ENCODE data around the gene CRTAP.
"Not testable (repeated sequence)": the region's sequence is repeated elsewhere in the genome, so short reads cannot be mapped to it uniquely, and the experiment has no call there.

Gene CRTAP

GRCh38 chr3:33139996-33140395 lies 26.2 kb downstream of the CRTAP start:
- no peak for DNase-seq

DNA sequence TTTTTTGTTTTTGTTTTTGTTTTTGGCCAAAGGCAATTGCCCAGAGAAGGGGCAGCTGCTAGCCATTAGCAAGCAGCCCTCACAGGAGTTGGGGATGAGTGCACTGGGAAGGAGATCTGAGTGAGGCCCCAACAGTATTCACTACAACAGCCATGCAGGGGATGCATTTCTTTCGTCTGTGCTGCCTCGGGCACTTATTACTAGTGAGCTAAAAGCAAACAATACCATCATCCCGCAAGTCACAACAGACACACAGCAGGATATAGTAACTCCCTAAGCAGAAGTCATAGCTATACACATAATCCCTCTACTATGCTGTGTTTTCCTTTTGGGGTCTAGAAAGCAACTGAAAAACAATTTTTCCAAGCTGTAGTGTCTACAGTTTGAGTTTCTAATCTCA lies 27.2 kb downstream of the CRTAP start:
- no peak for DNase-seq

- peak in 1 of 56 donors; percentile 4 for DNase-seq
Measured at GRCh38 chr3:33144433-33144832, 30.6 kb downstream of the CRTAP start.

DNA sequence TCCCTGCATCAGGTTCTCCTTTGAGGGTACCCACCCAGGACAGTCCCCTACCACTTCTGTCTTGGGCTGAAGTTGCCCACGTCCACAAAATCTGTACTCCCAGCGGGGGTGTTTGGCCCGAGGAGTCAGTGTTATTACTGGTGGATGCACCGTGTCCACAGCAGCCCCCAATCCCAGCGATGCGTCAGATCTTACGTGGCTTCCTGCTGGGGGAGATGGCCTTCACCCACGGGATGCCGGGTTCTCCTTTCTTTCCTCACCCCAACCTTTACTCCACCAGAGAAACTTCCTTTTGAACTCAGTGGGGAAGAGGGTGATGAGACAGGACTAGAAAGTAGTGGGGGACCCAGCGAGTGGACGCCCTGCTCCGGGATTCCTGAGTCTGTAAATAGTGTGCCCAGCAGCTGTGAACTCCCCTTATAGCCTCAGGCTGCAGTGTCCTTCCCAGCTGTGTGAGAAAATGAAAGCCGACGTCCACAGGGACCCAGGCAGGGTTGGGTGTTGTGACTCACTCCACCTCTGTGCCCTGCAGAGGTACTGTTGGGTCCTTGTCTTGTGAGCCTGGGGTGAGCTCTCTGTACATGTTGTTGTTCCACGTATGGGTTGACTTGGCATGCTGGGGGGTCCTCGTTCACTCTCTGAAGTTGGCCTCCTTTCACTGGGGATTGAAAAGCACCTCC lies 31.5 kb downstream of the CRTAP start:
- DNase-seq = no peak

DNA sequence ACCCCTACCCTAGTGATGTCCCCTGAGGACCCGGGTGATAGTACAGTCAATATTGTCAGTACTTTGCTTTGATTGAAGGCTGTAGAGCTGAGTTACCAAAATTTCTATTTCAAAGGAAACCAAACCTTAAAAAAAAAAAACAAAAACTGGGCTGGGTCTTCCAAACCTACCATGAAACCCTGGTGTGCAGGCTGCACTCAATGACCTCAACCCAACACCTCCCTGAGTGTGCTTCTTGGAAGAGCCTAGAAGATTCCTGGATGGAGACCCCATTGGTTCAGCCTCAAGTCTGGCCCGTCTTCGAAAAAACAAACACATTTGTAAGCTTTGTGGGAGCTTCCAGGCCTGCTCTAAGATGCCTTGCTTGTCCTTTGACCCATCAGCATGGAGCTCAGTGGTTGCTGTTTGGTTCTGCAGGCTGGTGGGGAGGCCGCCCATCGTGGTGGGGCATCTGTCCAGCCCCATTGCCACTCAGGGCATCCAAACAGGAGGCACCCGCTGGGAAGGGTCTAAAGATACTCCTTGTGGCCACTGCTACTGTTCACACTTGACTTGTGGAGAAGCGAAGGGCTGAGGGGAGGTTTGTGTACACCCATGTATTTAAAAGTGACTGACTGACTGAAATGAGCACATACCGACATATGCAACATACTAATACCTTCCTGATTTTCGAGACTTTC lies 32.2 kb downstream of the CRTAP start:
- DNase-seq = no peak

DNA sequence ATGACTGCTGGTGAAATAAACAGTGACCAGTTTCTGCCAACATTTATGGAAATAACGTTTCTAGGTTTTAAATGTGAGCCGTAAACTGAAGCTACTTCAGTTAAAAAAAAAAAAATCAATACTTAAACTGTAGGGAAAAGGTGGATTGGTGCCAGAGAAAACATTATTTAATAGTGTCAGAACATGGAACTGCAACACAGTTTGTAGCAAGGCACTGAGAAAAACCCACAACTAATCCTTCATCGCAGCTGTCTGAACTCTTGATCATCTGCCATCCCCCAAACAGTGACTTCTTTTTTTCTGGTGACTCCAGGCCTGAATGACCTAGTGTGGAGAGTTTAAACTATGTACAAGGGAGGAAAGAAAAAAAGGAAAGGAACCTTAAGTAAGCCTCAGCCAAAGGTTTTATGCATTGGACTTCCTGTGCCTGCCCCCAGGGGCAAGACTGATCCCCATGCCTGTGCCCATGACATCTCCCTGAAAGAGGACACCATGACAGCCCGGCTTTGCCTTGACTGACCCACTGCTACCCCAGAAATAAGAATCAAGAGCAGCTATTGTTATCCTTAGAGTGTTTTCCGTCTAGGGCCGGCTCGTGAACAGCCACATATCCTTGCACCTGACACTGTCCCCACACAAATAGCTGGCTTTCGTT lies 33.1 kb downstream of the CRTAP start:
- DNase-seq = peak in 43 of 56 donors; percentile 9 to 80 (median 47)

DNA sequence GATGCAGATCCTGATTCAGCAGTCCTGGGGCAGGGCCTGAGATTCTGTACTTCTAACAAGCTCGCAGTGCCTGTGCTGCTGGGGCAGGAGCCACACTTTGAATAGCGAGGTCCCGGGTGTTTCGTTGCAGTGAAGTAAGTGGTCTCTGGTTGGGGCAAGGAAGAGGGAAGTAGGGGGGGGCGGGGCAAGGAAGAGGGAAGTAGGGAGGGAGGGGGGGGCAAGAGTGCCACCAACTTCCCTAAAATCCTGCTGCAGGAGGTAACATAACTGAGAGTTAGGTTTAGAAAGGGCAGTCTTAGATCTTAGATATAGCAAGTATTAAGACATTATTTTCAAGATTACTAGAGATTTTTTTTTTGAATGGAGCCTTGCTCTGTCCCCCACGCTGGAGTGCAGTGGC lies 35.5 kb downstream of the CRTAP start:
- peak in 5 of 56 donors; percentile 8 to 19 (median 12) for DNase-seq

GRCh38 chr3:33152363-33153360 lies 38.8 kb downstream of the CRTAP start:
- DNase-seq = no peak

GRCh38 chr3:33153782-33154181 lies 40.0 kb downstream of the CRTAP start:
- DNase-seq = no peak

- DNase-seq = no peak
Measured at GRCh38 chr3:33155301-33155700, 41.5 kb downstream of the CRTAP start.

- DNase-seq = no peak
Measured at GRCh38 chr3:33159234-33159633, 45.4 kb downstream of the CRTAP start.

GRCh38 chr3:33159981-33160380 lies 46.2 kb downstream of the CRTAP start:
- DNase-seq = no peak

DNA sequence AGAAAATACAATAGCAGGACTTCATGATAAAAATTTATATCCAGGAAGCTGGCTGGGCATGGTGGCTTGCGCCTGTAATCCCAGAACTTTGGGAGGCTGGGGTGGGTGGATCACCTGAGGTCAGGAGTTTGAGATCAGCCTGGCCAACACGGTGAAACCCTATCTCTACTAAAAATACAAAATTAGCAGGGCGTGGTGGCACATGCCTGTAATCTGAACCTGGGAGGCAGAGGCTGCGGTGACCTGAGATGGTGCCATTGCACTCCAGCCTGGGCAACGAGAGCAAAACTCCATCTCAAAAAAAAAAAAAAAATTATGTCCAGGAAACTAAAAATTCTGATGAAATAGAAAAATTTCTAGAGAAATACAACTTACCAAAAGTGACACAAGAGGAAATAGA lies 48.8 kb downstream of the CRTAP start:
- DNase-seq = not testable (repeated sequence)

GRCh38 chr3:33165372-33165771 lies 51.6 kb downstream of the CRTAP start:
- DNase-seq = no peak

GRCh38 chr3:33166095-33166494 lies 52.3 kb downstream of the CRTAP start:
- DNase-seq = no peak

DNA sequence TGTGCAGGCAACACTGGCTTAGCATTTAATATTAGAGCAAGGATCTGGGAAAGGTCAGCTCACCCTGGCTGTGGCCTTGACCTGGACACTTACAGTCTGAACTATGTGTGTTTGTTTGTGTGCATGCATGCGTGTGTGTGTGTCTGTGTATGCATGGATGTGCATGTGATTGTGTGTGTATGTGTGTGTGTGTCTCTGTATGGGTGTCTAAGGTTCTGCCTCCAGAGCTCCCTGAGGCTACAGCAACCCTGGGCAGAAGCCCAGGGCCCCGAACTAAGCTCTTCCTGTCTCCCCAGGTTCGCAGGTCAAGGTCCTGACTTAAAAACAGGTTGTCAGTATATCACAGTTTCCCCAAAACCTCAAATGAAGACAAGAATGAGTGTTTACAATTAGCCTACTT lies 53.5 kb downstream of the CRTAP start:
- no peak for DNase-seq

DNA sequence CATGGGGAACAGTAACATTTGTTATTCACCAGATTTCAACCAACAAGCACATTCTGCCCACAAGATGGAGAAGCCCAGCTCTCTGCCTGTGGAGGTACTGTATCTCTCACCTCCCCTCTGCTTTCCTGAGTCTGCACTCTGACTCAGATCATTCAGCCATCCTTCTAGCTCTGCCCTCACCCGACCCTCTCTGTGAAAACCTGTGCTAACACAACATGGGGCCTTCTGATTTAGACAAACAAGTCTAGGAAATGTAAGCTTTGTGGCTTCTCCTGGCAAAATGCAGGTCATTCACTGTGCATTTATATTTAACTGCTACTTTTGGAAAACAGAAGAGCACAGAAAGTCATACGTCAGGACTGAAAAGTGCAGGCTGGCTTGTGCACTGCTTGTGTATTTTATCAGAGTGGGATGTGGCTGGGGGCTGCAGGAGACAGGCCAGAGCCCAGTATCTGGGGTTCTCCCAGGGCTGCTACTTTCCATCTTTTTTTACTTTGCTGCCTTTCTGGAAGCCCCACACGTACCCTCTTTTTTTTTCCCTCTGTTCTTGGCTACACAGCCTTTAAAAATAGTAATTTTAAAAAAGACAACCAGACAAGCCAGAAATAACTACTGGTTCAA lies 54.0 kb downstream of the CRTAP start:
- no peak for DNase-seq

DNA sequence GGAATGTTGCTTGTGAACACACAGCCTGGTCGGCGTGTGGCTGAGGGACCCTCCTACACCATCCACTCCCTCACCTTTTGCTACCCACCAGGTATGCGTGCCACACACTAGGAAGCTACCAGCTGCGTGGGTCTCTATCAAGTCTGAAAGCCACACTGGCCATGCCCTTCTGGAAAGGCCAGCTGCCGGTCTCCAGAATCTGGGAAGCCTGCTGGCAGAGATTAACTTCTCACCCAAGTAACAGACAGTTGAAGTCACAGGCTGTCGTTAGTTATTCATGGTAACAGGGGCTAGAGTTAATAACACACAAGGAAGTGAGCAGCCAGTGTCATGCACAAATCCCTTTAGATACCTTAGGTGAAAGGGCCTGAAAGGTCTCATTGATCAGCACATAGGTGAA lies 56.7 kb downstream of the CRTAP start:
- DNase-seq = no peak

DNA sequence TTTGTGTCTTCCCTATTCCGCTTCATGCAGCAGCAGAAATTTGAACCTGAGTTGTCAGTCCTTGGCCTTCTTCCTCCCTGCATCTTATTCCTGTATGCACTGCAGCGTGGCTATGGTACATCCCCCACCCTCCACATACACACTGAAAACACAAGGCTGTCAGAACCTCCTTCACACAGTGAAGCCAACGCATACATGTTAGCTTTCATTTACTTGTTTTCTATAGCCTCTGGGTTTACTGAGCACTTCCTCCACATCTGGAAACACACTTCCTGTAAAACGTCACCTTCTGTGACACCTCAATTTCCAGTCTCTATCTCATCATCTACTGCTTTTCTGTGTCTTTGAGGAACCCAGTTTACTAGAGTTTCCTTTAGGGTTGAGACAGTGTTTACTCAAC lies 57.8 kb downstream of the CRTAP start:
- DNase-seq = no peak

GRCh38 chr3:33173103-33173502 lies 59.3 kb downstream of the CRTAP start:
- no peak for DNase-seq

GRCh38 chr3:33173672-33174071 lies 59.9 kb downstream of the CRTAP start:
- DNase-seq = no peak
